ENCODE data around the gene MRNIP.

MRNIP gene

DNA sequence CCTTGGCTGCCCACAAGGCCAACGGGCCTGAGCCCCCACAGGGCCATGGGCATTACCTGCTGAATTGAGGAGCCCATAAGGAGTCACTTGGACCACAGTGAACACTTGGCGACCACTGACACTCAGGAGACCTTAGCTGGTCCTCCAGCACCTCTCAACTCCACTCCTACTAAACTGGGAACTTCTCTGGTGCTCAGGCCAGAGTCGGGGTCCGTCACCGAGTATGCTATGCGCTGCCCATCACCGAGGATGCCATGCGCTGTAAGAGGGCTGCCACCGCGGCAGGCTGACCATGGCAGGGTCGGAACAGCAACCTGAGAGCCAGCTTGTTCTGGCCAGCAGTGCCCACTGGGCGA lies 38.5 kb downstream of the MRNIP start:
- no peak for DNase-seq

DNA sequence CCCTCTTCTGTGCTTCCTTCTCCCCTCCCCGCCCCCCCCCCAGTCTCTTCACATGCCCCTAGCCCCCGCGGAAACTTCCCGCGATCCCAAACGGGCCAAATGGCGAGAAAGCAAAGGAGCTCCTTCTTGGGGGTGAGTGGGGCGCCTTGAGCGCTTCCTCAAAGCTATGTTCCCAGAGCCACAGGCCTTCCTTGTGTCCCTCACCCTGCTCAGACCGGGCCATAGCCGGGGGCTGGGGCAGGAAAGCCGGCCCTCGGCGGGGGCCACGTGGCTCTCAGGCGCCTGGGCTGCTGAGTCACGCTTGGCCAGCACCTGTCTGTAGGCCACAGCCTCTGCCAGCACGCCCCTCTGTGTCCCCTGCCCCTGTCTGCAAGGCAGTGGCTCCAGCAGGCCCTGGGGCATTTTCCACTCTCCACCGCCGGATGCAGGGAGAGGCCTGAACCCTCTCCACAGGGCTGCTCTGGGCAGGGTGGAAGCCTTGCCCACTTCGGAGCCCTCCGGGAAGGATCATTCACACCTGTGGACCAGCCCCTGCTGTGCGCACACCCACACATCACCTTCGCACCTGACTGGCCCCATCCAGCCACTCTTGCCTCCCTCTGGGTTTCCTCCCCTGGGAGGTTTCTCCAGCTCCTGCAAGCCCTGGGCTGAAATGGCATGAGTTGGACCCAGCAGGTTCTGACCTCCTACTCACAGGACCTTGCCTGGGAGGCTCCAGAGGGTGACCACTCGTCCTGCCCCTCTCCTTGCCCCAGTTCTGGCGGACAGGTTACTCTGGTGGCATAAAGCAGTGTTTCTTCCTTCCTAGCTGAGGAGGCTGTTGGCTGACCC lies 39.1 kb downstream of the MRNIP start:
- DNase-seq, result peak; percentile 67

DNA sequence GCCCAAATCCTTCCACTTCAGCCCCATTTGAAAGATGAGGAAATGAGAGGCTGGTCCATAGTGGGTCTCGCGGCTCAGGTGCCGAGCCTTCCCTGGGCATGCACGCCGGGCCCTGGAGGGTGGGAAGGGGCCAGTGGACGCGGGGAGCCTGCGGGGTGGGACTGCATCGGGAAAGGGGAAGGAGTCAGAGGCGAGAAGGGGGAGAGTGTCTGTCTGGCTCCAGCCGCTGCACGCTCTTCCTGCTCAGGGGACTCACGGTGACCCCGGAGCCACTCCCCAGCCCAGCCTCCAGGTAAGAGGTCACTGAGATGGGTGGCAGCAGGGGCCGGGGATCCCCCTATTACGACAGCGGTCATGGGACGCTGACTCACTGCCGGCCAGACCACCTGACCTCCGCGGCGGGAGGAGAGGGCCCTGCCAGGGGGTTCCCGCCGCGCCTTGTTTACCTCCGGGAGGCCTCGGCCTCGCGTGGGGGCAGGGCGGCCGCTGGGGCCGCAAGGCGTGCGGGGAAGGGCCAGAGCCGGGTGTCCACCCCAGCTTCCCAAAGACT lies 39.8 kb downstream of the MRNIP start:
- DNase-seq, result peak; percentile 64

DNA sequence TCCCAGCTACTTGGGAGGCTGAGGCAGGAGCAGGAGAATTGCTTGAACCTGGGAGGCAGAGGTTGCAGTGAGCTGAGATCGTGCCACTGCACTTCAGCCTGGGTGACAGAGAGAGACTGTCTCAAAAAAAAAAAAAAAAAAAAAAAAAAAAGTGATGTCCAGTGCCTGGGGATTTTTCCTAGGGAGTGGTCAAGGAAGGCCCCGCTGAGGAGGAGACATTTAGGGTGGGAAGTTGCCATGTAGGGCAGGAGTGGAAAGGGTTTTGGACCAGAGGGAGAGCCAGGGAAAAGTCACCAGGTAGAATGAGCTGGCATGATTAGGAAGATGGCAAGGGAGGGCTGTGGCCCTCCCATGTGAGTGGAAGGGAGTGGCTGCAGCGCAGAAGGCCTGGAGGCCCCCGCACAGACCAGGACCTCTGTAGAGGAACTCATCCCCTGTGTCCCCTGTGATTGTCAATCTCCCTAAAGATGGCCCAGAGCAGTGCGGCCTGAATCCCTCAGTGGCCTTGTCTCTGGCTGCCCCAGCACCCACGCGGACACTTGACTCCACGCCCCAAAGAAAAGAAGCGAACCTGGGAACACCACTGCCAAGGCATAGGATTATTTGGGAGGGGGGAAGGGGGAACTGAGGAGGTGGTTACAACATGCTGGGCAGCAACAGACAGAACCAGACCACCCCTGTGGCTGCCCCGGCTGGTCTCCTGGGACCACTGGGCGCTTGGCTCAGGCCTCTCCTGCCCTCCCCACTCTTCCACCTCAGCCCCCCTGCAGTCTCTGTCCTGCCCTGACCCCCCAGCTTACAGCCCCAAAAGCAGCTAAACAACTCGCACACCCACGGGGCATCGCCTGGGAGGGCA lies 40.5 kb downstream of the MRNIP start:
- no peak for DNase-seq

DNA sequence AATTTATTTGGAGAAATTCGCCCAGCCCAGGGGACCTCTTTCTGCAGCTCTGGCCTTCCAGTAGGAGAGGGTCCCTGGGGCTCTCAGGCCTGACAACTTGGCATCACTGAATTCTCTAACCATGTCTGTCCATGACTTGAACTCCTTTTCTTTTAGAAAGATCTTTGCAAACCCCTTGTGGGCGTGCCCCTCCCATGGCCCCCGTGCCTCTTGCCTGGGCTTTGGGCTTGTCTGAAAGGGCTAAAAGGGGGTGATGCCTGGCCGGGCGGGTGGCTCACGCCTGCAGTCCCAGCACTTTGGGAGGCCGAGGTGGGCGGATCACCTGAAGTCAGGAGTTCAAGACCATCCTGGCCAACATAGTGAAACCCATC lies 41.2 kb downstream of the MRNIP start:
- DNase-seq, result no peak

DNA sequence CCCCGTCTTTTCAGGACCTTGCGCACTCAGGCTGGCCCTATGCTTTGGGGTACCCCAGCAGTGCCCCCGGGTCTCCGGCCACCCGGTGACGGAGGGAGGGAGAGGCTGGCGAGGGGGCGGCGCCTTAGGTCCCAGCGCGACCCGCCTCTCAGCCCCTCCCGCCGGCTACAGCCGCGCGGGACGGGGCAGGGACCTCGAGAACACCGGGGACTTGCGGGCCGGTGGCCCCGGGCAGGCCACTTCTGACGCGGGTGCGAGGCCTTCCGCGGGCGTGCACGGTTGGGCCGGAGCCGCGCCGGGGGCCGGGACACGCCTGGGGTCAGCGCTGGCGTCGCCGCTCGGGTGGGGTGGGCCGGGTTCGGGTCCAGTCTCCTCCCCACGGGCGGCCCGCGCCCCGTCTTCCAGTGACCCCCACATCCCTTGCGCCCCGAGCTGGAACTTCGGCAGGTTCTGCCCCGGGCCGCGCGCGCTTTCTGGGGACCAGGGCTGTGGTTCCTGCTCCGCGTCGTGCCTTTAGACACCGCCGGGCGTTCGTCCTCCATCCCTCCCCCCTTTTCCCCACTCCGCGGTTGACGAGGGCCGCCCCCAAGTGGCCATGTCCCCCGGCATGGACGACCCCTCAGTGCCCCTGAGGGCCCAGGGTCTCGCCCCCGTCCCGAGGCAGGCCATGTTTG lies 41.7 kb downstream of the MRNIP start:
- DNase-seq, result no peak

DNA sequence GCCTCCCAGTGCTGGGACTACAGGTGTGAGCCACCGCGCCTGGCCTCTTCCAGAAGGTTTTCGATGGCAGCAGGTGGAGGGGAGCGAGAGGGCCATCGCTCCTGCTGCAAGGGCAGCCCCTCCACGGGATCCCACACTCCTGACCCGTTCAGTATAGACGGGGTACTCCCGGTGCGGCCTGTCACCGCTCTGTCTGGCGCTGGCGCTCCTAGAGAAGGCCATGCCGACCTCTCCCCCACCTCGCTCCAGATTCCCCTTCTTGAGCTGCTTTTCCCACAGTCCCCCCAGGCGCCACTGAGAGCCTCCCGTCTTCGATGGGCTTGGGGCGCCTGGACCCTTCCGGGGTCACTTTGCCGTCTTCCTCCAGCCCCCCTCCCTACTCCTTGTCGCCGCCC lies 42.2 kb downstream of the MRNIP start:
- DNase-seq, result no peak

DNA sequence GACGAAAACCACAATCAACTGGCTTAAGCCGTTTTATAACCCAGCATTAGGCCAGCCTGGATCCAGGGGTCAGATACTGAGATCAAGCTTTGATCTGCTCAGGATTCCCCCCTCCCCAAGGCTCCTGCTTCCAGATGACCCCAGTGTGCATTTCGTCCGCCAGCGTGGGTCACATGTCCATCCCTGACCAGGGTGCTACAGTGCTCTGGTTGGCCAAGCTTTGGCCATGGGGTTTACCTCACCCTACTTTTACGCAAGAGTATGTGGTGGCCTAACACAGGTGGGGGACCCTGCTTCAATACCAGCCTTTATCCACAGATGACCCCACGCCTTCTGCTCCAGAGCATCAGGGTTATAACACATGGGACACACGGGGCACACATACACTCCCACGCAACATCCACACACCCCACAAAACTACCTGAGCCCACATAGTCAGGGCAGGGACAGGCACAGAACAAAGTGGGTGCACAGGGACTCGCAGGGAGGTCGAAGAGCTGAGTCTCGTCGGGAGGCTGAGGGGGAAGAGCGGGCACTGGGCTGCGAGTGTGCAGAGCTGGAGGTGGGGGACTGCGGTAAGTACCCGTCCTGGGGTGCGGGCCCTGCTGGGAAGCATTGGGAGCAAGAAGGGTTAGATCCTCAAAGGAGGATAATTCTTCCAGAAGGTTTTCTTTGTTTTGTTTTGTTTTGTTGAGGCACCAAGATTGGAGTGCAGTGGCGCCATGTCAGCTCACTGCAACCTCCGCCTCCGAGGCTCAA lies 42.9 kb downstream of the MRNIP start:
- no peak for DNase-seq

DNA sequence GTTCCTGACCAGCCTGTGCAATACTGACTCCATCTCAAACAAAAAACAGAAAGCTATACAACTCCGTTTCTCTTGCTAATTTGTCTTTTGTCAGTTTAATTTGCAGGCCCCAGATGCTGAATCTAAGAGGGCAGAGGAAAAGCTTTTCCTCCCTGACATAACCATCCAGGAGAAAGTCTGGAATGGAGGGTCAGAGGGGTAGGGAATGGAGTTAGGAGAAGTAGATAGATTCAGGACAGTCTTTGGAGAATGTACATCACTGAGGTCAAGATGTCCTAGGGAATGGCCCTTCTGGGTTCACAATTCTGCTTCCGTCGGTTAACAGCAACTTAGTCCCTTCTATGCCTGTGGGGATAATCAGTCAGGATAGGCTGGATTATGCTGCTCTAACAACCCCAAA lies 44.5 kb downstream of the MRNIP start:
- DNase-seq, result no peak

DNA sequence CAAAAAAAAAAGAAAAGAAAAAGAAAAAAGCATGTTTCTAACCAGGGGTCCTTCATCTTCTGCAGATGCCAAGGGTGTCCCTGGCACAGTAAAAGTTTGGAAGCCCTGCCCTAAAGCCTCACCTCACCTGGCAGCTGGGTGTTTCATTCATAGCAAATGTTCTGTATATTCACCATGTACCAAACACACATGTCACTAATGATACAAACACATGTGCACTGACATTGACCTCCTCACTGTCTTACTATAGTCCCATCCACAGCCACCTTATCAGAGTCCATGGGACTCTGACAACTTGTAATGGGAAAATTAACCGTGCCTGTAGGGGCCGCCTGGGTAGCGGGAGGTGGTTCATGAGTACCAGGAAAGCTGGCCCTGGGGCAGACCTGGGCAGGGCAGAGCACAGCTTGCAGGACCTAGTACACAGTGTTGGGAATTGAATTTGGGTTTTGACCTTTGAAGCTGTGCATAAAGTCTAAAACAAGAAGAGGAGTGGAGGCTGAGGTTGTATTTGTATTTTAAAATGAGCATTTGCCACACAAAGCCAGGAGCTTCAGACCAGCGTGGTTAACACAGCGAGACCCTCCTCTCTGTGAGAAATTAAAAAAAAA lies 45.5 kb downstream of the MRNIP start:
- DNase-seq, result no peak

DNA sequence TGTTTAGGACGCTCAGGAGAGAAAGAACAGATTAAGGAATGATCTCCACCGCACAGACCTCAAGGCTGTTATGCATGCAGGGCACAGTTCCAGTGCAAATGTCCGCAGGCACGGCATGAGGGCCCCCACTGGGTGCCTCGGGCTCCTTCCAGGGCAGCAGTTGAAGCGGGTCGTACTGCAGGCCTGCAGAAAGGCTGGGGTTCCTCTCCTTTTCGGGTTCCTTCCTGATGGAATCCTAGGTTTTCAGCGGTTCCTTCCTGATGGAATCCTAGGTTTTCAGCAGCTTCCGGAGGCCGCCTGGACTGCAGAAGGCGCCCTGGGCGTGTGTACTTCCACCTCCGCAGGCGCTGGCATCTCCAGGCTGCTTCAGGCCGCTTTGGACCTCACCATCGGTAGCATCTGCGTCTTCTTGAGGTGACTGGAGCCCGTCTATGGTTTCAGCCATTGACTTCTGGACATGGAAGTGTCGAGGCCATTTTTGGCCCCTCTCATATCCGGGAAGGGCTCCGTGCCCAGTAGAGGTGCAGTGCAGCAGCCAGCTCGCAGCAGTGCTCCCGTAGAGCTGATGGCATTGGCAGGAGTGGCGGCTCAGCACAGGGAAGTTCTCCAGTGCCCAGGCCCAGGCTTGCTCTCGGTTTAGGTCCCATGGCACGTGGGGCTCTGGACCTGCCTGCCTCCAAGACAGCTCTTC lies 46.3 kb downstream of the MRNIP start:
- no peak for DNase-seq

DNA sequence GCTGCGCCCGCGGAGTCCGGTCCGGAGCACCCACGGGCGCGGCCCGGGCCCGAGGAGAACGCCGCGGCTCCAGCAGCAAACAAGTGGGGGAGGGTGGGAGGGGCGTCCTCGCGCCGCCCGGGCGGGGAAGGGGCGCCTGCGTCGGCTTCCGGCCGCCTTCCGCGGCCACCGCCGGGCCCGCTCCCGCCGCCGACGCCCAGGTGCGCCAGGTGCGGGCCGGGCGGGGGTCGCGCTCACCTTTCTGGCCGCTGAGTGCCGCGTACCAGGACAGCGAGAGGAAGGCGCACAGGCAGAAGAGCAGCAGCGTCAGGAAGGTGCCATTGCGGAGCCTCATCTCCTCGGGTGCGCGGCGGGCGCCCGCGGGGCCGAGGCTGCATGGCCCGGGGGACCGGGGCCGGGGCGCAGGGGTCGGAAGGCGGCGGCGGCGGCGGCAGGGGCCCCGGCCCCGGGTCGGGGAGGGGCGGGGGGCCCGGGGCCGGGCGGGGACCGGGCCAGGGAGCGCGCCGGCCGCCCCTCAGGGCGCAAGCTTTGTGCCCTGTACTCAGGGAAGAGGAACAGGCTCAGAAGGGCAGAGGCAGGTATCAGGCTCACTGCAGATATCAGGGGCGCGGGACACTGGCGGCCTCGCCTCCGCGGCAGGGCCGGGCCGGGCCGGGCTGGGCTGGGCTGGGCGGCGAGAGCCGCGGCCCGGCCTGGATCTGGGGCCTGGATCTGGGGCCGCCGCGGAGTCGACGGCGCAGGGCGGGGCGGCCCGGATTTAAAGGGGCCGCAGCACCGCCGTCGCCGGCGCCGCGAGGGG lies 52.2 kb downstream of the MRNIP start, which contains the start of gene MGAT4B:
Gene MGAT4B (minus strand): TSS at position 617 of the 799 bp plus-strand sequence. CDS start 283 bp downstream, at position 334.
- DNase-seq, result peak; percentile 50

DNA sequence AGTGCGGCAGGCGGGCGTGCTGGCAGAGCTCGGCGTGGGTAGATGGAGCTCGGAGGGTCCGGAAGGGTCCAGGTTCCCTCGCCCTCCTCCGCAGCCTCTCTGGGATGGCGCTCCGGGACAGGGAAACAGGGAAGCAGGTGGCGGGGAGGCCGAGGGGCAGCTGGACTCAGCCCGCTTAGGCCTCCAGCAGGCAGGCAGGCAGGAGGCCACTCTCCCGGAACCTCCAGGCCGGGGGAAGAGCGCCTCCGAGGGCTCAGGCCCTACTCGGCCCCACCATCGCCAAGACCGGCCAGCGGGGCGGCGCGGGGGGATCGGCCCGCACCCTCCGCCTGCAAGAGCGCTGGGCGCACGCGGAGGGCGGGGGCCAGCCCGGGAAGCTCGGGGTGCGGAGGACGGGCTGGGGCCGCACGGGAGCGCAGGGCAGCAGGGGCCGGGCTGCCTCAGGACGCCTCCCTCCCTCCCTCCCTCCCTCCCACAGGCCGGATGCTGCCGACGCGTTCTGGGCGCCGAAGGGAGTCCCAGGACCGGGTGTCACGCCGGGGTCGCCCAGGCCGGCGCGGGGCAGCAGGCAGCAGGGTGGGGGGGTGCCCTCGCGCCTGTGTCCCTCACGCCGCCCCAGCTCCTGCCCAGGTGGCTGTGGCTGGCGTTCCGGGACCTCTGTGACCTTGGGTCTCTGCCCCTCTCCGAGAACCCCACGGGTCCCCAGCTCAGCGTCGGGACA lies 52.9 kb downstream of the MRNIP start:
- DNase-seq, result no peak

DNA sequence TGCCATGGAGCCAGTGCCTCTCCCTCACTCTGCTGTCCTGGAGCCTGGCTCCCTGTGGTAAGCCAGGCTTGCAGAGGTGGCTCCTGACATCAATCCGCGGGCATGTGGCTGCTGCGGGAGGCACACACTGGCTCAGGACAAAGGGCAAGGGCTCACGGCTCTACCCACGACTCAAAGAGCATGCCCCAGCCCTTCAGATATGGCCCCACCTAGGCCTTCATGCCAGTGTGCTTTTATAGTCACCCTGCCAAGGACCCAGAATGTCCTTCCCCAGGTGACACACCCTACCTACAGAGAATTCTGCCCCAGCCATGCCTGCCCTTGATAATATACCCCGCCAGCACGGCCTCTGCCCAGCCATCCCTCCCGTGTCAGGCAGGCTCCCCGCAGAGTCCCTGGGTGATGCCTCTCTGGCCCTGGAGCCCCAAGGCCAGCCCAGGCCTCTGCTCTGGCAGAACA lies 53.5 kb downstream of the MRNIP start:
- DNase-seq, result no peak

DNA sequence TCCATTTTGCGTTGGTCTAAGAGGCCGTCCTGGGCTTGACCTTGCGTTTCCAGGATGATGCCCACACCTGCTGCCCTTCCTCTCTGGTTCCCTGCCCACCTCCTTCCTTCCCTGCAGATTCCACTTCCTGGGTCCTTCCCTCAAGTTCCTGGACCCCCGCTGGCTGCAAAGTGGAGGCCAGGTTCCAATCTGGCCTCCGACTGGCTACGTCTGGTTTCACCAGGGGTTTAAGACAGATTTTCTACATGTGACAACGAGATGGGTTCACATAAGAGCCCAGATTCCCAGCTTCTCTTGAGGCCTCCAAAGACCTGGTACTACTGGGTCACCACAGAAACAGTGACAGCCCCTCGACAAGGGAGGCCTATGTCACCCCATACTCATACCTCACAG lies 54.1 kb downstream of the MRNIP start:
- DNase-seq, result no peak

DNA sequence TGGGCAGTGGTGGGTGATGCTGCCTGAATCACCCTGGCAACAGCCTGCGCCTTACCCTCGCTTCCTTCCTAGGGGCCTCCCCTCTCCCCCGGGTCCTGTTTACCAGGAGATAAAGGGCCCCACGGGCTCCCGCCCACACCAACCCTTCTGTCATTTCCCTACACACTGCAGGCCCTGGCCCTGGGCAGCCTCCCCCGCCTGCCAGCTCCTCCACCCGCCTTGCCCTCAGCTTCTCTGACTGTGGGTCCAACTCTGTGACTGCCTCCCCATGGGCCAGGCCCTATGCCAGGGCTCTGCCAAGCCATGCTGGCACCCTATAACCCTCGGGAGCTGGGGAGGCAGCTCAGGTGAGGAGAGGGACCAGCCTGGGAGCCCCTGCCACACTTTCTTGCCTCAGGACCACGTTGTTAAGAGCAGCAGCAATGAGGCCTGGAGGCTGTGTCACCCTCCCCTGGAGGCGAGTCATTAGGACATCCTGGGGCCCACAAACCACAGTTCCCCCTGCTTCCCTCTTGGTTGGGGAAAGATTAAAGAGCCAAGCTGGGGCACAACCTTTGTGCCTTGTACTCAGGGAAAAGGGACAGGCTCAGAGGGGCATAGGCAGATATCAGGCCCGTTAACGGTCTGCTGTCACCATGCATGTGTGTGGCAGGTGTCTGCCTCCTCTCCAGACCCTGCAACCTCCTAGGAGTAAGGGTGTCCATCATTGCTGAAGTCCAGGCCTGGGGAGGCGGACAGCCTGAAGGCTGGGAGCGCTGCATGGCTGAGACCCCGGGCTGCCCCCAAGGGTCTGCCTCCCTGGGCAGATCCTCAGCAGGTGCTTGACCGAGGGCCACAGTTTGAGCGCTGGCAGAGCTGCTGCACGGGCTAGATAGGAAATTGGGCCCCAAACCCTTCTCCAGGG lies 54.7 kb downstream of the MRNIP start:
- peak; percentile 77 for DNase-seq

DNA sequence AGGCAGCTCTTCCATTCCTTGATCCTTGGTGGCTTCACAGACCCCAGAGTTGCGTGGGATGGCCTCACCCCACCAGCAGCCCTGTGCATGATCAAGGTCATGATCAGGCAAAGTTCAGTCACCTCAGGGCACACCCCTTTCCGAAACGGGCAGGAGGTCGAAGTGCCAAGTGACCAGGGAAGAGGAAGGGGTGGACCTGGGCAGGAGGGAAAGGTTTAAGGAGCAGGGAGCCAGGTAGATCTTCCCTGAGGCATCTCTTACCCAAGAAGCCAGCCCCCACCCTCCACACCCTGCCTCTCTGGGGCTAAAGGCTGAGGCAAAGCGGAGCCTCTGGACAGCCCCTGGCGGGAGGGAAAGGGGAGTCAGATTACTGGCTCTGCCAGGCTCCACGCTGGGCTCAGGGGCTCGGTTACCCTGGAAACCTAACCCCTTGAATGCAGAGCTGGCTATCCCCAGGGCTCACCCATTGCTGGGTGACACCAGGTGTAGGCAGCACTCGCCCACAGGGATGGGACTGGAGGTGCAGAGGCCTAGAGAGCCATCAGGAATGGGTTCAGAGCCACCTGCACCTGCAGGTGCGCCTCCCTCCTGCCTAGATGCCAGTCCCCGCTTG lies 55.6 kb downstream of the MRNIP start:
- peak; percentile 92 for DNase-seq

DNA sequence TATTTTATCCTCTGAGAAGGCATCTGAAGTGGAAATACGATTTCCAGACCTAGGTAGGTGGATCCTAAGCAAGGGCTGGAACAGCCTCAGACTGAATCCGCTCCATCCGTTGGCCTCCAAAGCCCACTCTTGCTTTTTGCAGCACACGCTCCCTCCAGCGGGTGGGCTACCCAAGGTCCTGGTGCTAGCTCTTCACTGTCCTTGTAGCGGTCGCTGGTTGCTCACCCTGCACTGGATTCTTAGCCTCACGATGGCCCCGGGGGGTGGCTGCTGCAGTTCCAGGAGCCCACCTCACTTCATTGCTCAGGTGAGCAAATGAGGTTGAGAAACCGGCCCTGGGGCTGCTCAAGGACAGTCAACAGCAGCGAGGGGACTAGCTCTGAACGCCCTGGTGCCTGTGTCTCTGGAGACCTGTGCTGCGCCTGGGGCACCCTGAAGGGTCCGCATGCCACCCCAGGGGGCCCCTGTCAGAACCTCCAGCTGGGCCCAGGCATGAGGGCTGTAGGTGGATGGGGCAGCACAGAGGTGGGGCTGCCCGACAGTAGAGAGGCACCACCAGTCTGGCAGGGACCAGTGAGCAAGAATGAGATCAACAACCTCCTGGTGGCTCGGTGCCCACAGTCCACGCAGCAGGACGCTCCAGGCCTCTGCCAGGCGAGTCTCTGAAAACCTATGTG lies 56.3 kb downstream of the MRNIP start:
- peak; percentile 44 for DNase-seq
